GM21529 (cell line): ENCODE data around the gene GAS7.

Experiments
- ATAC-seq: cut with Tn5 transposase; IDR thresholded peaks from one replicate; pipeline ENCODE4 v1.9.1; 2021; ENCODE audit not compliant: unreplicated experiment

Gene GAS7

GRCh38 chr17:10139577-10139976 is 58.8 kb downstream of the GAS7 start:
- no peak for ATAC-seq

- no peak for ATAC-seq
These were observed 62.0 kb downstream of the GAS7 start for GRCh38 chr17:10136258-10136981.

DNA sequence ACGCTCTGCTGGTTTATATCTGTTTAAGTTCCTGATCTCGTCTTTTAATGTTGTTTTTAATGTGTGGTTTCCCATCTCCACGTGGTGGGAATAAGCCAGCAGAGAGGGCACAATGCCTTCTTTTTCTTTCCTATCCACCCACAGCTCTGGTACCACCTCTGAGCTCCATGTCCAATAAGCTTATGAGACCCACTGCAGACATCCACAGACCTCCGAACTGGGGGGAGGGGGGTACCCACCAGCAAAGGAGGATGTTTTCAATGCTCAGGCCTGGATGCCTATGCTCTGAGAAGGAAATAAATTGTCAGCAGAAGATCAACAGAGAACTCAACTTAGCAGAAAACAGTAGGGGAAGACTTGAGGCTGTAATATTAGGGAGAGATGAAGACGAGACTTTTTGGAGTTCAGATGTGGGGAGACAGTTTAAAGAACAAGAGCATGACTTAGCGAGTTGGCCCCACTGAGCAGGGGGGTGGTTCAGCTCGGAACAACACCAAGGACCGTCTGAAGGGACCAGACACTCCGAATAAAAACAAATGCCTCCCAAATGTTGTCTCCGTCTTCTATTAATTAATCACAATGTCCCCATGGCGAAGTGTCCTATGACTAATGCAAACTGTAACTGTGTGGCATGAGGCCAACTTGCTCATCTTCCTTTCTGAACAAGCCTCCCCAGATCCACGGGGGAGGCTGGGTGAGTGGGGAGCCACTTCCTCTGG is 62.7 kb downstream of the GAS7 start:
- ATAC-seq: no peak

DNA sequence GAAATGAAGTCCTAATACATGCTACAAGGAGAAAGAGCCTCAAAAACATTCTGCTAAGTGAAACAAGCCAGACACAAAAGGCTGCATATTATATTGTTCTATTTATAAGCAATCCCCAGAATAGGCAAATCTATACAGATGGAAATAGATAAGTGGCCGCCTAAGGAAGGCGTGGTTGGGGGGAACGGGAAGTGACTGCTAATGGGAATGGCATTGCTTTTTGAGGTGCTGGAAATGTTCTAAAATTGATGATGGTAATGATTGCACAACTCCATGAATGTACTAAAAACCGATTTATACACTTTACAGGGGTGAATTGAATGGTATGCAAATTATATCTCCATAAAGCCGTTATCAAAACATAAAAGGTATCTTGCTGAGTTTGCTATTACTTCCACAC is 67.7 kb downstream of the GAS7 start:
- no peak for ATAC-seq

DNA sequence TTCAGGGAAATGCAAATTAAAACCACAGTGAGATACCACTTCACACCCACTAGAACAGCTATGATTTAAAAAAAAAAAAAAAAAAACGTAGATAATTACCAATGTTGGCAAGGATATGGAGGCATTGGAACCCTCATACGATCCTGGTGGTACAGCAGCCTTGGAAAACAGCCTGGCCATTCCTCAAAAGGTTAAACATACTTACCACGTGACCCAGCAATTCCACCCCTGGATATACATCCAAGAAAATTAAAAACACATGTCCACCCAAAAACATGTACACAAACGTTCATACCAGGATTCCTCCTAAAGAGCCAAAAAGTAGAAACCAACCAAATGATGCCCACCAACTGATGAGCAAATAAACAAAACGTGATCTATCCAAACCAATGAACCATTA is 68.1 kb downstream of the GAS7 start:
- no peak for ATAC-seq

DNA sequence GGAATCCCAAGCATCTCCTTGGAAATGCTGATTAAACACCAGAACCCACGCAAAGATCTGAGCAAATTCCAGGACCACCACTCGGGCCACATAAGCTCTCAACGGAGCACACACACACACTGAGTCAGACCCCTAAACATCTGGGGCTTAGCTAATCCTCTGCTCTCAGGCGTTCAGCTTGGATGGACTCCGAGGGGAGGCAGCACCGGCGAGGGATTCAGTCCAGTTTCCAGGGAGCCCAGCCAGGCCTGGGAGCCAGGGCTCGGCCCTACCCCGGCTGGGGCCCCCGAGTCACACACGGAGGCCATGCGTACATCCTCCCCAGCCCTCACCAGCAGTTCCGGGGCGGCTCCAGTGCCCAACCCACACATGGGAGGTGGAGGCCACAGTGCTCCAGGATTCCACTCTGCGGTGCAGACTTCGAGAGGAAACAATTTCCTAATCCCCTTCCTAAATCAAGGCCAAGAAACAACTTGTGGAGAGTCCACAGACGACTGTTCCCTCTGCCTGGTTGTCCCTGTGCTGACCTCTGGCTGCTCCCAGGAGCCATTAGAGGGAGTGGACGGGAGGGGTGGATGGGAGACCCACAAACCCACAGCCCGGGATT is 70.5 kb downstream of the GAS7 start:
- no peak for ATAC-seq

GRCh38 chr17:10126616-10127501 is 71.5 kb downstream of the GAS7 start:
- ATAC-seq: no peak

DNA sequence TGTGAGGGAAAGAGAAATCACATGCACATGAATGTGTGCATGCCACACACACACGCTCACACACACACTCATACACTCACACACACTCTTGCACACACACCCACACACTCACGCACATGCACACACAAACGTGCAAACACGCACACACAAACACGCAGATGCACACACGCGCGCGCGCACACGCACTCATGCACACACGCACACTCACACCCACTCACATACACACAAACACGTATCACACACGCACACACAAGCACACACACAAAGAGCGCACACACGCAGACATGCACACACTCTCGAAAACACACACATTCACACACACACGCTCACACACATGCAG is 72.2 kb downstream of the GAS7 start:
- ATAC-seq: no peak

DNA sequence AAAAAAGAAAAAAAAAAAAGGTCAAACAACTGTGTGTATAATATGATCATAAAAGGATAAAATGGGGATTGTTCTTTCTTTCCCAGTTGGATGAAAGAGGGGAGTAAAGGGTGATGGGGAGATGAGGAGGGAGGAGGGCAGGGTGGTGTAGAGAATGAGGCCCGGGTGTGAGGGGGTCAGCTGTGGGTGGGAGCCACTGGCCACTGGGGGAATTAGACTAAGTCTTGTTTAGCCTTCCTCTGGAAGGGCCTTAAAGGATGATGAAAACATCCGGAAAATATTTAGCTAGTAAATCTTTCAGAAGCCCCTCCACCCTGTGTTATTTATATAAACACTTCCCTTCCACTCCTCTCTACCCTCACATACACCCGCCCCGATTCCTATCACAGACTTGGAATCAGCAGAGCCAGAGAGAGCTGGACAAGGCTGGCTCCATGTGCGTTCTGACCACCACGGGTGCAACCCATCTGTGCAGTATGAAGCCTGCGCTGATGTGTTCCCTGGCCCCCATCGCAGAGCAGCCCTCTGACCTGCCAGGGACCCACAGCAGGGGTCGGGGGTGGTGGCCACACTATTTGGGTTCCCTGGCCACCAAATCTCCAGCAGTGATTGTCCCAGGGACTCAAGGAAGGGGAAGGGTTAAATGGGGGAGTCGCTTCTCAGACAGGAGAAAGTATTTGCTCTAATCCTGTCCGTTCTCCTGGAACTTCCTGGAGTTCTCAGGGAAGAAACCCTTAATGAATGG is 72.7 kb downstream of the GAS7 start:
- ATAC-seq: no peak

DNA sequence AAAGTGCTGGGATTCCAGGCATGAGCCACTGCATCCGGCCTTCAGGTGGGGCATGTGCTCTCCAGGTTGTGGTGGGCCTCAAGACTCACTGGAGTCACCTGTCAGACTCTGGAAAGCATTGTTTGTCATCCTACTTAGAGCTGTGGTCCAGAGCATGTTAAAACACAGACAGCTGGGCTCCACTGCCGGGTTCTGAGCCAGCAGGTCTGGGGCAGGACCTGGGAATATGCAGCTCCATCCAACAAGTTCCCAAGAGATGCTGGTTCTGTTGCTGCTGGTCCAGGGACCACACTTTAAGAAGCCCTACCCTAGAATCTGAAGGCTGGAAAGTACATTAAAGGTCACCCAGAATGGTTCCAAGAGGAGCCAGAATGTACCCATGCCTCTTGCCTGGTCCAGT is 75.3 kb downstream of the GAS7 start:
- no peak for ATAC-seq

- no peak for ATAC-seq
These were observed 76.3 kb downstream of the GAS7 start for GRCh38 chr17:10121971-10122707.

DNA sequence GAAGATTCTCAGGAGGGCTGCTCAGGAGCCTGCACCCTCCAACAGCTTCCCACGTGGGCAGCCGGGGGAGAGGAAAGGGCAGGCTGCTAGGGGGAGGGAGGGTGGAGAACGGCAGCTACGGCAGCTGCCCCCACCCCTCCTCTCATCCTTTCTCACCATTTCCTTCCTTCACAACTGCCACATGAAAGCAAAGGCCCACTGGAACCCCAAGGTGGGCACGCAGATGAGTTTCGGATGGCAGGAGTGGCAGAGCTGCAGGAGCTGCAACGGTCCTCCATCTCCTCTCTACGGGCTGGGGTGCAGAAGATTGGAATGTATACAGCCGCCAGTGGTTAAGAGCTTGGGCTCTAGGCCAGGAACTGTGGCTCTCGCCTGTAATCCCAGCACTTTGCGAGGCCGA is 77.7 kb downstream of the GAS7 start:
- no peak for ATAC-seq

DNA sequence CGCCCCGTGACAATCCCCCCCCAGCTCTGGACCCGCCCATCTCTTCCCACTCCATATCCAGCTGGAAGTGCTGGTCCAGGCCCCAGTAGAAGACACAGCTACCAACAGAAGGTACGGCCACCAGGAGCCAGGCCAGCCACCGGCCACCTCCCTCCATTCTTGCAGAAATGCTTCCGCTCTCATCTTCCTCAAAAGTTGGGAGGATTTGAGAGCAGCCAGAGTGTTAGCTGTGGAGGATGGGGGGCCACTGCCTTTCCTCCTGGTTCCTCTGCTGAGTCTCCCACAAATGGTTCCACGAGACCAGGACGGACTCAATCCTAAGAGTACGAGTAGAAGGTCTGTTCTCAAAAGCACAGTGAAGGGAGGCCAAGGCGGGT is 78.3 kb downstream of the GAS7 start:
- no peak for ATAC-seq

DNA sequence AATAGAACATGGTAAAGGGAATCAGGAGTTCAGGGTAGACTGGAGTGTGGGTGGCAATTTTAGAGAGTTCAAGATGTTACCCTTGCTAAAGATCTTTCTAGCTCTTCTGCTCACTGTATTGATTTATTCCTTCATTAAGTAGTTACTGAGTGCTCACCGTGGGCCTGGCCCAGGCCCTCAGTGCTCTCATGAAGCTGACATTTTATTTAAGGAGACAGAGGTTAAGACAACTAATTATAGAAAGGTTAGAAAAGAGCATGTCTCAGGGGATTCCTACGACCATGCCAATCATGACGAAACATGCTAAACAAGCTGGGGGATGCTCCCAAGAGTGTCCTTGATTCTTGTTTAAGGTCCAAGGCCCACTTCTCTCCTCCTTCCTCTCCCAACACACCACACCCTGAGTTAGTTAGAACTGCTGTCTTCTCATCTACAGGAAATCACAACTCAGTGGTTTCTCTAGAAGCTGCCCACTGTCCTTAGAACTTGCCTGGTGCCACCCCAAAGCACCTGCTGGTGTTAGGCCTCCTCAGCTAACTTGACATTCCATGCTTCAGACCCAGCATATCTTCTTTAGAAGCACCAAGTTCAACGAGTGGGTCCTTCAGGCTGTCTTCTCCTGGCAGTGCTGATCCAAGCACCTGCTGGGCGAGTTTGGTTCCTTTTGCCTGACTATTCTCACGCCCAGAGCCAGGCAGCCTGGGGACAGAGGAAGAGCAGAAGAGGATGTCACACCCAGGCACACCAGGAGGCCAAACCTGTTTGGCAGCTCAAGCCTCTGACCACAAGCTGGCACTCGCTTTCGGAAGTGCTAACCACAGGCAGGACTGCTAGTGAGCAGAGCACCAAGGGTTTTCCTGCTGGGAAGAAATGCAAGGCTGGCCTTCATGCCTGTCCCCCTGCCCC is 79.0 kb downstream of the GAS7 start:
- ATAC-seq: no peak

DNA sequence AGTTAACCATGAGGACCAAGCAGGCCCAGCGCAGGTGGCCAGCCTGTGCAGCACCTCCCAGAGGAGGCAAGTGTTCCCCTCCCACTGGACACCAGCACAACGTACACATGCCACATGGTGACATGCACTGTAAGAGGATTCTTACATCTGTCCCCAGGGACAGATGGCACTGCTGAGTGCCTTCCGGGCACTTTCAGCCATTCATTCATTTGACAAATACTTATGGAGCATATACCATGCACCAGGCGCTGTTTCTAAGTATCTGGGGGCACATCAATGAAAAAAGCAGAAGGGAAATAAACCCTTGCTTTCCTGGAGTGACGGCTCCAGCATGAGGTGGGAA is 79.6 kb downstream of the GAS7 start:
- ATAC-seq: no peak

GRCh38 chr17:10117581-10118001 is 80.8 kb downstream of the GAS7 start:
- ATAC-seq: no peak

DNA sequence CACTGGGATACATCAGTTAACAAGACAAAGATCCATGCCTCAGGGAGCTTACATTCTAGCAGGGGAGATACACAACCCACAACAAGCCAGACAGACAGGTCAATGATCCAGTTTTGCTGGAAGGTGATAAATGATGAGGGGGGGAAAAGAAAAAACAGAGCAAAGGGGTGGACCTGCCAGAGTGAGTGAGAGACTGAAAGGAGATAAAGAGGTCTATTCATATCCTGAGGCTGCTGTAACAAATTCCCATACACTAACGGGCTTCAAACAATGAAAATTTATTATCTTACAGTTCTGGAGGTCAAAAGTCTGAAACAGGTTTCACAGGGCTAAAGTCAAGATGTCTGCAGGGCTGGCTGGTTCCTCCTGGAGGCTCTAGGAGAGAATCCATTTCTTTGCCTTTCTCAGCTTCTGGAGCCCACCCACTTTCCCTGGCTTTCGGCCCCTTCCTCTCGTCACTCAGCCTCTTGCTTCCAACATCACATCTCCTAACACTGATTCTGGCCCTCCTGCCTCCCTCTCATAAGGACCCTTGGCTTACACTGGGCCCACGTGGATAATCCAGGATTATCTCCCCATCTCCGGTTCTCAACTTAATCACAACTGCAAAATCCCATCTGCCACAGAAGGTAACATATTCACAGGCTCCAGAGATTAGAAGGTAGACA is 81.5 kb downstream of the GAS7 start:
- no peak for ATAC-seq

DNA sequence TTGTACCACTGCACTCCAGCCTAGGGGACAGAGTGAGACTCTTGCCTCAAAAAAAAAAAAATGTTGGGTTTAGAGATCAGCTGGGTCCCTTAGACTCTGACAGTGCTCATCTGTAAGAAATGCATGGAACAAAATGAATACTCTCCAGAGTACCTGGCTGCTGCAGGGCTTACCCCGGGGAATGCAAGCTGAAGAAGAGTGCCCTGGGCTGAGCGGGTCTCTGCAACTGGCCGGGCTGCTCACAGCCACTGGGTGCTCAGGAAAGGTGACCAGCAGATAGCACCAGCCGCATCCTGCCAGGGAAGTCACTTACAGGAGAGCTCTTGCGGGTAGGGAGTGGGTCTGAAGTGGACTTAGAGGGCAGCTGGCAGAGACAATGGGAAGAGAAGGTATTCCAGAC is 82.1 kb downstream of the GAS7 start:
- ATAC-seq: no peak

GRCh38 chr17:10115536-10115932 is 82.9 kb downstream of the GAS7 start:
- ATAC-seq: no peak
